Sciatic nerve (tissue), 2 donors: ENCODE data around the gene CCDC141. TPM values are rescaled to one million over a fixed set of nuclear protein-coding genes. Genes with fewer than 3 reads are reported as not detected.
"Not testable (repeated sequence)": the region's sequence is repeated elsewhere in the genome, so short reads cannot be mapped to it uniquely, and the experiment has no call there.

Experiments used
- ATAC-seq: fragments of 200-7000 bp; cut with Tn5 transposase; one replicate; pipeline ENCODE4 v1.9.1; 2020; ENCODE audit warnings: mild to moderate bottlenecking, moderate library complexity
- DNase-seq: peaks from one replicate; pipeline ENCODE4 v3.0.0-alpha.2; 2020; ENCODE audit warnings: low spot score
- intact Hi-C: fragments of 100-400 bp; cut with DNase I; formaldehyde crosslinking; loops from one replicate; pipeline ENCODE4 v1.14.2; 2022
- total RNA-seq: library from RNA; stranded (reverse); fragmentation: NEBNext Ultra II Directional; extraction: Animal tissue kit (Norgen Biotek cat#: 25700); gene quantifications from one replicate; pipeline ENCODE4 v1.2.1, GENCODE V29; 2021
- donor health status: DM: no; HTN: no; CAD: no.
- donor health status: DM: no; HTN: no; CAD: no.

Gene CCDC141, protein sequence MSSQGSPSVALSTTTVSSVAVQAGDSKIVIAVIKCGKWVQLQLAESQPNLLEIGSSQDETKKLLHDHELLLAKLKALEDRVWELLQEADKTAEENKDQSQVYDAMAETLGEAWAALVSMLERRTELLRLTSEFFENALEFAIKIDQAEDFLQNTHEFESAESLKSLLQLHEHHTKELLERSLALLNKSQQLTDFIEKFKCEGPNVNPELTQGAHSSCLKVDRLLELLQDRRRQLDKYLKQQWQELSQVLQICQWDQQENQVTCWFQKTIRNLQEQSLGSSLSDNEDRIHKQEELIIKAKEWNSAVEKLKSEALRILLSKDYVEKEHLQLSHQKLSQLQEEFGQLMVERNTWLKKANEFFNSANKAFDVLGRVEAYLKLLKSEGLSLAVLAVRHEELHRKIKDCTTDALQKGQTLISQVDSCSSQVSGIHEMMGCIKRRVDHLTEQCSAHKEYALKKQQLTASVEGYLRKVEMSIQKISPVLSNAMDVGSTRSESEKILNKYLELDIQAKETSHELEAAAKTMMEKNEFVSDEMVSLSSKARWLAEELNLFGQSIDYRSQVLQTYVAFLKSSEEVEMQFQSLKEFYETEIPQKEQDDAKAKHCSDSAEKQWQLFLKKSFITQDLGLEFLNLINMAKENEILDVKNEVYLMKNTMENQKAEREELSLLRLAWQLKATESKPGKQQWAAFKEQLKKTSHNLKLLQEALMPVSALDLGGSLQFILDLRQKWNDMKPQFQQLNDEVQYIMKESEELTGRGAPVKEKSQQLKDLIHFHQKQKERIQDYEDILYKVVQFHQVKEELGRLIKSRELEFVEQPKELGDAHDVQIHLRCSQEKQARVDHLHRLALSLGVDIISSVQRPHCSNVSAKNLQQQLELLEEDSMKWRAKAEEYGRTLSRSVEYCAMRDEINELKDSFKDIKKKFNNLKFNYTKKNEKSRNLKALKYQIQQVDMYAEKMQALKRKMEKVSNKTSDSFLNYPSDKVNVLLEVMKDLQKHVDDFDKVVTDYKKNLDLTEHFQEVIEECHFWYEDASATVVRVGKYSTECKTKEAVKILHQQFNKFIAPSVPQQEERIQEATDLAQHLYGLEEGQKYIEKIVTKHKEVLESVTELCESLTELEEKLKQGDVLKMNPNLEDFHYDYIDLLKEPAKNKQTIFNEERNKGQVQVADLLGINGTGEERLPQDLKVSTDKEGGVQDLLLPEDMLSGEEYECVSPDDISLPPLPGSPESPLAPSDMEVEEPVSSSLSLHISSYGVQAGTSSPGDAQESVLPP (N-terminal part only)
- 12.3 TPM for total RNA-seq

GRCh38 chr2:179049546-179050311 lies at the start of gene CCDC141:
Gene CCDC141 (minus strand): TSS chr2:179050137. CDS start chr2:179049941, 196 bp downstream.
- DNase-seq (no peak), ATAC-seq (peak; percentile 80)
- intact Hi-C loops = no loop called here

DNA sequence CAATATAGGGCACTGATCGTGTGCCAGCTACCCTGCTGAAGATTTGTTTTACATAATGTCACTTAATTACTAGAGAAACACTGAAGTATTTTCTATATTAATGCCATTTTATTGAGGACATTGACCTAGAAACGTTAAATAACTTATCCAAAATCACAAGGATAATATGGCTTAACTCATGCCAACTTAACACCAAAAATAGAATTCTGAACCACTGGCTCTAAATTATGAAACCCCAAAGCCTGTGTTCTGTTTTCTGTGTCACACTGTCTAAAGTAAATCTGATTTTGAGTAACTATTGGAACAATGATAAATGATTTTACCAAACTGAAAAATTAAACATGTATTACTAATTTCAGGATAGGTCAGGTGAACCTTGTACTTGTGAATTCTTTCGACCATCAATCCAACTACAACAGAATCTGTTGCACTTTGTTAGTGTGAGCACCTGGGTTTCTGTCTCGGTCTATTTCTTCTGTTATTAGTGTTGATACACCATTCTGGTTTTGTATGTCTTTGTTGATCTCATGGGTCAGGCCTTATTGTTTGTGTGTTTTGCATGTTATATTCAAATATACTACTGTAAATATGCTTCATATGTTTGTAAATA lies 48.2 kb upstream of the CCDC141 start:
- ATAC-seq = no peak
- no peak for DNase-seq
- intact Hi-C loops = no loop called here

DNA sequence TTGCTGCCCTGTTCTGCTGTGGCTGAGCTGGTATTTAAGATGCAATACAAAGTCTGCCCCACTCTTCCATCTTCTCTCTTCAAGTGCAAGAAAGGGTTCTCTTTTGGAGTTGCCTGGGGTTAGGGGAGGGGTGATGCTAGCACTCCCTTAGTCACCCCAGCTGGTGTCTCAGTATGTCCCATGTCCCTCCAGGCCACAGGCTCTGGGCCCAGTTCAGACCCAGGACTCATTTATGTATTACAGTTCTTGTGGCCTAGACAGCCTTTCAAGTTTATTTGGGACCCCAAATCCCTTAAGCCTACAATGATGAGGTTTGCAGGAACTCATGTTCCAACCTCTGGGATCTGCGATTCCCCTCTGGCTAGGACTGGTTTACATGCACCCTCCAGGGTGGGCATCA lies 47.2 kb upstream of the CCDC141 start:
- no peak for DNase-seq
- intact Hi-C loops = no loop called here
- no peak for ATAC-seq

- intact Hi-C loops = no loop called here
- ATAC-seq (peak; percentile 24), DNase-seq (no peak)
Observed at GRCh38 chr2:179096090-179096489, 46.2 kb upstream of the CCDC141 start.

- DNase-seq, intact Hi-C loops: not testable (repeated sequence)
Observed at GRCh38 chr2:179092912-179093311, 43.0 kb upstream of the CCDC141 start.

GRCh38 chr2:179082697-179083096 lies 32.8 kb upstream of the CCDC141 start:
- intact Hi-C loops = no loop called here
- no peak for DNase-seq
- no peak for ATAC-seq

More at GRCh38 chr2:179092912-179093311, 43.0 kb upstream of the CCDC141 start:
- not testable (repeated sequence) for ATAC-seq

GRCh38 chr2:179081954-179082353 lies 32.0 kb upstream of the CCDC141 start:
- DNase-seq (no peak), ATAC-seq (no peak)
- intact Hi-C loops = no loop called here

- intact Hi-C loops = no loop called here
- DNase-seq (no peak), ATAC-seq (no peak)
Observed at GRCh38 chr2:179072527-179072926, 22.6 kb upstream of the CCDC141 start.

- DNase-seq (no peak), ATAC-seq (no peak)
- intact Hi-C loops = no loop called here
Observed at GRCh38 chr2:179071810-179072355, 21.9 kb upstream of the CCDC141 start.

DNA sequence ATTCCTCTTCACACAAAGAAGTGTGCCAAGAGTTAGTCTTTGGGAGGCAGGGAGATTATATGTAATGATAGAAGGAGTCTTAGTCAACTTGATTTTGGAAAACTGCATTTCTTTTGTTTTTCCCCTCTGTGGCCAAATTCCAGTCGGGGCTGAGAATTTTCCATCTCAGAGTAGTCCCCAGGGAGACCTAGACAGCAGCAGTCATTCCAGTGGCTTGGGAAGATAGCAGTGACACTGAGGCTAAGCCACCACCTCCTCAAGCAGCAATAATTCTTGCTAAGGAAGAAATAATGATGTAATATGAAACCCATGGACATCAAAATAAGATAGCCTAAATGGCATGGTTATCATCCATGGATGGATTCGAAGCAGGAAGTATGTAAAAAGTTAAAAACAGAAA lies 21.0 kb upstream of the CCDC141 start:
- ATAC-seq = no peak
- no peak for DNase-seq
- intact Hi-C loops = no loop called here

DNA sequence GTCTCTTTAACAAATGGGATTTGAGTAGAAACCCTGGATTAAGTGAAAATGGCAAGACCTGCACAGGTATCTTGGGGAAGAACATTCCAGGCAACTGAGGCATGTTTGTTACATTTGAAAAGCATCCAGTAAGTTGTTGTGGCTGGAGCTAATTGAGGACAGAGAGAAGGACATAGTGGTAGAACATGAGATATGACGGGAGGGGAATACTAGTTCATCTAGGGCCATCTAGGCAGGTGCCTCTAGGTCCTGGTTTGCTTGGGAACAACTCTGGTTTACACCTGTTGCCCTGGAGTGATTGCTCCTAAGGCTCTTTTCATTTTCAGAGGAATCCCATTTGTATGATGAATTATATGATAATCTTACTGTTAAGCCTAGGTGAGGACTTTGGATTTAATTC lies 19.7 kb upstream of the CCDC141 start:
- ATAC-seq (no peak), DNase-seq (no peak)
- intact Hi-C loops = no loop called here

DNA sequence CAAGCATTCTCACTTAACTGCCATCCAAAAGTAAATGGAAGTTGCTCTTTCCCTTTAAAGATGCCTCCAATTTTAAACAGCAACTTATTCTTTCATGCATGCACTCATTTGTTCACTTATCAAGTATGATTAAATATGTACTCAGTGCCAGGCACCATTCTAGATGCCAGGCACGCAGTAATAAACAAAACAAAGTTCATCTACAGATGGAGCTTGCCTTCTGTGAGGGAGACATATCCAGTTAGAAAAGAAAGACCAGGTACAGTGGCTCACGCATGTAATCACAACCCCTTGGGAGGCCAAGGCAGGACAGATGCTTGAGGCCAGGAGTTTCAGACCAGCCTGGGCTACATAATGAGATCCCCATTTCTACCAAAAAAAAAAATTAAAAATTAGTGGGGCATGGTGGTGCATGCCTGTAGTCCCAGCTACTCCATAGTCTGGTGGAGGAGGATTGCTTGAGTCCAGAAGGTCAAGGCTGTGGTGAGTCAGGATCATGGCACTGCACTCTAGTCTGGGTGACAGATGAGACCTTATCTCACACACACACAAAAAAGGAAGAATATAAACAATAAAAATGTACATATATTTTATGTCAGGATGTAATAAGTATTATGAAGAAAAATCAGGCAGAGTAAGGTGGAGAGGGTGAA lies 19.2 kb upstream of the CCDC141 start:
- intact Hi-C loops = no loop called here
- ATAC-seq = no peak
- DNase-seq = no peak

- intact Hi-C loops = no loop called here
- no peak for DNase-seq
- ATAC-seq = peak; percentile 28
Observed at GRCh38 chr2:179059026-179059700, 9.2 kb upstream of the CCDC141 start.

GRCh38 chr2:179057737-179058136 lies 7.8 kb upstream of the CCDC141 start:
- intact Hi-C loops = no loop called here
- no peak for ATAC-seq
- DNase-seq = no peak

DNA sequence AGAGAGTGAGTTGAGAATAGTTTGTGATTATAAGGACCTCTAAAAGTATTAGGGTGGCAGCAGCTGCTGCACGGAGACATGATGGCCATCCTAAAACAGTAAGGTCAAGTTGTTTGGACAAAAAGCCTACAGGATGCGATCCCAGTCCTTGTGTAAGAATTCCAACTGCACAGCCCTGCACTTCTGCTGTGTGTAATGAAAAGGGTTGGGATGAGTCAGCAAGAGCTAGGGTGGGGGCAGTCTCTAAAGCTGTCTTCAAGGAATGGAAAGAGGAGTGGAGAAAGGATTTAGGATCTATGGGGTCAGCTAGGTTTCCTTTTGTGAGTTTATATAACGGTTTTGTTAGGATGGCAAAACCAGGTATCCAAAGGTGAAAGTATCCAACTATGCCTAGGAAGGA lies 3.6 kb upstream of the CCDC141 start:
- intact Hi-C loops, DNase-seq: not testable (repeated sequence)

GRCh38 chr2:179051250-179051649 lies 1.3 kb upstream of the CCDC141 start:
- ATAC-seq (peak; percentile 38), DNase-seq (no peak)
- intact Hi-C loops = no loop called here

More for the DNA sequence above, 3.6 kb upstream of the CCDC141 start:
- ATAC-seq = not testable (repeated sequence)

GRCh38 chr2:179050755-179051154 lies 818 bp upstream of the CCDC141 start:
- intact Hi-C loops = no loop called here
- no peak for ATAC-seq
- no peak for DNase-seq
